BLaER1 treated with 17β-estradiol and CSF1 and Interleukin-3, amounts not matched to agents 10 nM and 100 nM (cell line): ENCODE measurements around the gene CDS2.

Source experiments
- H3K27ac ChIP-seq, 11 experiments: shearing (Covaris generic); formaldehyde crosslinking; 2 replicates each; pipeline ENCODE4 v1.8.1; 2022
- H3K27me3 ChIP-seq, 11 experiments: shearing (Covaris generic); formaldehyde crosslinking; 2 replicates each; pipeline ENCODE4 v1.8.1; 2022
- H3K36me3 ChIP-seq, 11 experiments: shearing (Covaris generic); formaldehyde crosslinking; 2 replicates each; pipeline ENCODE4 v1.8.1; 2022
- H3K4me1 ChIP-seq, 10 experiments: shearing (Covaris generic); formaldehyde crosslinking; 2 replicates each; pipeline ENCODE4 v1.8.1; 2022
- H3K4me2 ChIP-seq, 11 experiments: shearing (Covaris generic); formaldehyde crosslinking; 2 replicates each; pipeline ENCODE4 v1.8.1; 2022
- H3K4me3 ChIP-seq, 10 experiments: shearing (Covaris generic); formaldehyde crosslinking; 2 replicates each; pipeline ENCODE4 v1.8.1; 2022
- H3K9ac ChIP-seq, 11 experiments: shearing (Covaris generic); formaldehyde crosslinking; 2 replicates each; pipeline ENCODE4 v1.8.1; 2022
- H3K9me3 ChIP-seq, 11 experiments: shearing (Covaris generic); formaldehyde crosslinking; replicated peaks in 1 of 11; 2 replicates each; pipeline ENCODE4 v1.8.1; 2022
- H4K20me1 ChIP-seq, 11 experiments: shearing (Covaris generic); formaldehyde crosslinking; 2 replicates each; pipeline ENCODE4 v1.8.1; 2022
- Cebpa-rat ChIP-seq, 11 experiments: shearing (Covaris generic); IDR thresholded peaks; 2 replicates each; pipeline ENCODE4 v1.8.1; 2022

CDS2 gene

GRCh38 chr20:5141615-5142014, 14.8 kb downstream of the CDS2 start:
- H3K9me3 ChIP-seq, result no peaks in the 10 kb centered on the region
- TF ChIP-seq Cebpa-rat (IDR thresholded peaks at IDR 0.05), result no peak
- no peak overlapping the region for H3K4me3 ChIP-seq
- H3K36me3 ChIP-seq, result peaks cover 0 to 28% (median 13%) of the 10 kb centered on the region in 11 experiments; a peak in 16 of 22 replicates
- H4K20me1 ChIP-seq, result peaks cover 5 to 97% (median 39%) of the 10 kb centered on the region in 11 experiments; a peak in 15 of 22 replicates
- no peaks in the 10 kb centered on the region for H3K27me3 ChIP-seq
- no peak overlapping the region for H3K27ac ChIP-seq
- peak overlapping the region in 8 of 11 experiments; percentile 3 to 78 (median 36); a peak in 8 of 22 replicates for H3K4me2 ChIP-seq
- no peak overlapping the region for H3K9ac ChIP-seq
- H3K4me1 ChIP-seq, result peaks cover 7 to 57% (median 30%) of the 10 kb centered on the region in 10 experiments

GRCh38 chr20:5143851-5144250, 17.0 kb downstream of the CDS2 start:
- Histone ChIP-seq H3K4me2 (peak overlapping the region in 5 of 11 experiments; percentile 46 to 77 (median 65); a peak in 9 of 22 replicates), H3K9me3 (no peaks in the 10 kb centered on the region), H4K20me1 (peaks cover 7 to 97% (median 45%) of the 10 kb centered on the region in 11 experiments; a peak in 16 of 22 replicates), H3K27me3 (no peaks in the 10 kb centered on the region), H3K36me3 (peaks cover 0 to 17% (median 2%) of the 10 kb centered on the region in 11 experiments; a peak in 12 of 22 replicates), H3K4me3 (no peak overlapping the region), H3K27ac (peak overlapping the region in 5 of 11 experiments; percentile 18 to 64 (median 54); a peak in 9 of 22 replicates), H3K4me1 (peaks cover 19 to 72% (median 42%) of the 10 kb centered on the region in 10 experiments; a peak in 19 of 20 replicates), H3K9ac (no peak overlapping the region)
- no peak for TF ChIP-seq Cebpa-rat (IDR thresholded peaks at IDR 0.05)

- H3K4me1 ChIP-seq, result peaks cover 19 to 78% (median 42%) of the 10 kb centered on the region in 10 experiments; a peak in 19 of 20 replicates
- peaks cover 11 to 97% (median 37%) of the 10 kb centered on the region in 11 experiments; a peak in 14 of 22 replicates for H4K20me1 ChIP-seq
- H3K9me3 ChIP-seq, result no peaks in the 10 kb centered on the region
- TF ChIP-seq Cebpa-rat (IDR thresholded peaks at IDR 0.05), result no peak
- no peak overlapping the region for H3K9ac ChIP-seq
- H3K27me3 ChIP-seq, result no peaks in the 10 kb centered on the region
- peak overlapping the region in 10 of 11 experiments; percentile 0 to 70 (median 20); a peak in 12 of 22 replicates for H3K4me2 ChIP-seq
- H3K4me3 ChIP-seq, result no peak overlapping the region
- peaks cover 0 to 19% (median 4%) of the 10 kb centered on the region in 11 experiments; a peak in 11 of 22 replicates for H3K36me3 ChIP-seq
- H3K27ac ChIP-seq, result peak overlapping the region in 1 of 11 experiments; percentile 18; a peak in 1 of 22 replicates
These were observed 18.7 kb downstream of the CDS2 start for GRCh38 chr20:5145365-5146098.

GRCh38 chr20:5146099-5146668, 19.4 kb downstream of the CDS2 start:
- peak overlapping the region in 10 of 11 experiments; percentile 0 to 70 (median 20); a peak in 12 of 22 replicates for H3K4me2 ChIP-seq
- H3K36me3 ChIP-seq, result peaks cover 0 to 19% (median 4%) of the 10 kb centered on the region in 11 experiments; a peak in 11 of 22 replicates
- H3K9me3 ChIP-seq, result no peaks in the 10 kb centered on the region
- no peak overlapping the region for H3K4me3 ChIP-seq
- peak overlapping the region in 1 of 11 experiments; percentile 18; a peak in 1 of 22 replicates for H3K27ac ChIP-seq
- no peaks in the 10 kb centered on the region for H3K27me3 ChIP-seq
- no peak for TF ChIP-seq Cebpa-rat (IDR thresholded peaks at IDR 0.05)
- H4K20me1 ChIP-seq, result peaks cover 11 to 96% (median 36%) of the 10 kb centered on the region in 11 experiments; a peak in 14 of 22 replicates
- H3K9ac ChIP-seq, result no peak overlapping the region
- peaks cover 19 to 79% (median 42%) of the 10 kb centered on the region in 10 experiments; a peak in 19 of 20 replicates for H3K4me1 ChIP-seq

- Histone ChIP-seq H3K27me3 (no peaks in the 10 kb centered on the region), H3K36me3 (peaks cover 0 to 19% (median 4%) of the 10 kb centered on the region in 11 experiments; a peak in 11 of 22 replicates), H3K4me2 (peak overlapping the region in 7 of 11 experiments; percentile 3 to 68 (median 43); a peak in 11 of 22 replicates), H3K9ac (no peak overlapping the region), H4K20me1 (peaks cover 6 to 95% (median 33%) of the 10 kb centered on the region in 11 experiments; a peak in 14 of 22 replicates), H3K4me1 (peaks cover 23 to 78% (median 46%) of the 10 kb centered on the region in 10 experiments; a peak in 19 of 20 replicates), H3K4me3 (no peak overlapping the region), H3K27ac (no peak overlapping the region), H3K9me3 (no peaks in the 10 kb centered on the region)
- TF ChIP-seq Cebpa-rat (IDR thresholded peaks at IDR 0.05), result no peak
These were observed 20.2 kb downstream of the CDS2 start for GRCh38 chr20:5146871-5147592.

- Histone ChIP-seq H3K4me3 (no peak overlapping the region), H3K36me3 (peaks cover 0 to 22% (median 8%) of the 10 kb centered on the region in 11 experiments; a peak in 14 of 22 replicates), H4K20me1 (peaks cover 6 to 95% (median 30%) of the 10 kb centered on the region in 11 experiments; a peak in 13 of 22 replicates), H3K9me3 (no peaks in the 10 kb centered on the region), H3K4me2 (0 out of 22 replicates have a peak overlapping the region, but pooled peaks of 1 of the 11 experiments have one; percentile 4), H3K27ac (no peak overlapping the region), H3K27me3 (no peaks in the 10 kb centered on the region), H3K4me1 (peaks cover 29 to 78% (median 50%) of the 10 kb centered on the region in 10 experiments; a peak in 19 of 20 replicates), H3K9ac (no peak overlapping the region)
- no peak for TF ChIP-seq Cebpa-rat (IDR thresholded peaks at IDR 0.05)
These were observed 21.8 kb downstream of the CDS2 start for GRCh38 chr20:5148581-5148980.

- H3K4me2 ChIP-seq, result peak overlapping the region in 2 of 11 experiments; percentile 27 to 50; a peak in 1 of 22 replicates
- no peak overlapping the region for H3K9ac ChIP-seq
- peaks cover 6 to 95% (median 30%) of the 10 kb centered on the region in 11 experiments; a peak in 13 of 22 replicates for H4K20me1 ChIP-seq
- H3K9me3 ChIP-seq, result no peaks in the 10 kb centered on the region
- H3K4me3 ChIP-seq, result no peak overlapping the region
- H3K4me1 ChIP-seq, result peaks cover 29 to 67% (median 46%) of the 10 kb centered on the region in 10 experiments; a peak in 19 of 20 replicates
- H3K27ac ChIP-seq, result no peak overlapping the region
- peaks cover 0 to 32% (median 16%) of the 10 kb centered on the region in 11 experiments; a peak in 16 of 22 replicates for H3K36me3 ChIP-seq
- no peak for TF ChIP-seq Cebpa-rat (IDR thresholded peaks at IDR 0.05)
- H3K27me3 ChIP-seq, result no peaks in the 10 kb centered on the region
These were observed 23.1 kb downstream of the CDS2 start for GRCh38 chr20:5149892-5150225.
